Right ventricle myocardium superior (tissue), 1 donor: ENCODE measurements around the gene RHBDD2. TPM values are rescaled to one million over a fixed set of nuclear protein-coding genes. Genes with fewer than 3 reads are reported as not detected.
"Not testable (repeated sequence)": the region's sequence is repeated elsewhere in the genome, so short reads cannot be mapped to it uniquely, and the experiment has no call there.

ENCODE experiments used
- ATAC-seq: fragments of 200-7000 bp; cut with Tn5 transposase; one replicate; pipeline ENCODE4 v1.9.1; 2020; ENCODE audit warnings: mild to moderate bottlenecking; ENCODE audit not compliant: poor library complexity
- DNase-seq: peaks from one replicate; pipeline ENCODE4 v3.0.0-alpha.2; 2020
- intact Hi-C: fragments of 100-400 bp; cut with DNase I; formaldehyde crosslinking; loops from one replicate; pipeline ENCODE4 v1.11.2; 2022
- total RNA-seq: library from RNA; stranded (reverse); fragmentation: NEBNext Ultra II Directional; extraction: Animal tissue kit (Norgen Biotek cat#: 25700); gene quantifications from one replicate; pipeline ENCODE4 v1.2.1, GENCODE V29; 2021
- donor health status: DM: no; HTN: yes; CAD: no; lungs with severe emphysema.

Gene RHBDD2
- total RNA-seq, 1 donor from 2014 or later, result 16.3 TPM

GRCh38 chr7:75883265-75883824 is 4.5 kb downstream of the RHBDD2 start:
- intact Hi-C loops, DNase-seq: not testable (repeated sequence)

GRCh38 chr7:75884476-75884875 is 5.6 kb downstream of the RHBDD2 start:
- ATAC-seq, result no peak
- intact Hi-C loops, result no loop called here
- no peak for DNase-seq

More at GRCh38 chr7:75883265-75883824, 4.5 kb downstream of the RHBDD2 start:
- not testable (repeated sequence) for ATAC-seq

- intact Hi-C loops, result no loop called here
- DNase-seq, result no peak
- no peak for ATAC-seq
These were observed 6.2 kb downstream of the RHBDD2 start for GRCh38 chr7:75885036-75885435.

GRCh38 chr7:75887669-75888369 is 9.0 kb downstream of the RHBDD2 start:
- ATAC-seq, result no peak
- intact Hi-C loops, result no loop called here
- DNase-seq, result no peak

- DNase-seq, result peak; percentile 58
- ATAC-seq, result peak; percentile 68
- intact Hi-C loops, result no loop called here
These were observed 9.8 kb downstream of the RHBDD2 start for GRCh38 chr7:75888464-75889222.

GRCh38 chr7:75889223-75889825 is 10.5 kb downstream of the RHBDD2 start:
- intact Hi-C loops, result no loop called here
- DNase-seq, result no peak
- ATAC-seq, result no peak

GRCh38 chr7:75889826-75890225 is 11.0 kb downstream of the RHBDD2 start:
- DNase-seq, result no peak
- intact Hi-C loops, result no loop called here

GRCh38 chr7:75891237-75891636 is 12.4 kb downstream of the RHBDD2 start:
- ATAC-seq, DNase-seq, intact Hi-C loops: not testable (repeated sequence)

More at GRCh38 chr7:75889826-75890225, 11.0 kb downstream of the RHBDD2 start:
- ATAC-seq, result no peak

- DNase-seq (no peak), ATAC-seq (no peak)
- intact Hi-C loops, result no loop called here
These were observed 13.1 kb downstream of the RHBDD2 start for GRCh38 chr7:75891815-75892411.

- DNase-seq (peak; percentile 76), ATAC-seq (peak; percentile 75)
- intact Hi-C loops, result no loop called here
These were observed 13.9 kb downstream of the RHBDD2 start for GRCh38 chr7:75892634-75893272.

GRCh38 chr7:75896803-75897327 is 18.0 kb downstream of the RHBDD2 start:
- DNase-seq (no peak), ATAC-seq (no peak)
- intact Hi-C loops, result no loop called here

- no peak for DNase-seq
- intact Hi-C loops, result no loop called here
- ATAC-seq, result no peak
These were observed 21.9 kb downstream of the RHBDD2 start for GRCh38 chr7:75900617-75901315.

GRCh38 chr7:75905785-75906604 is 27.2 kb downstream of the RHBDD2 start:
- DNase-seq (peak; percentile 83), ATAC-seq (peak; percentile 87)
- intact Hi-C loops, result no loop called here

- ATAC-seq, result peak; percentile 42
These were observed 28.3 kb downstream of the RHBDD2 start for GRCh38 chr7:75906991-75907667.

GRCh38 chr7:75907668-75908039 is 28.8 kb downstream of the RHBDD2 start:
- ATAC-seq, intact Hi-C loops, DNase-seq: not testable (repeated sequence)

More at GRCh38 chr7:75906991-75907667, 28.3 kb downstream of the RHBDD2 start:
- no peak for DNase-seq
- intact Hi-C loops, result no loop called here

GRCh38 chr7:75909521-75910132 is 30.8 kb downstream of the RHBDD2 start:
- intact Hi-C loops, result loop anchor here (5.0 kb wide), 1 partner anchor 32 kb away; the partner anchor contains the start of gene RHBDD2
- DNase-seq (no peak), ATAC-seq (no peak)
